Osteocyte (in vitro differentiated cells): ENCODE results near the gene MNX1. TPM values are rescaled to one million over a fixed set of nuclear protein-coding genes. Genes with fewer than 3 reads are reported as not detected.

Experiments used
- DNase-seq: peaks from one replicate; pipeline ENCODE4 v3.0.0; 2021; ENCODE audit warnings: mixed read lengths; ENCODE audit not compliant: unreplicated experiment; ENCODE audit errors: extremely low spot score
- H3K27ac Mint-ChIP-seq: one replicate; pipeline ENCODE4 v1.8.0; 2021; ENCODE audit warnings: mild to moderate bottlenecking, mixed read lengths; ENCODE audit not compliant: unreplicated experiment
- H3K27me3 Mint-ChIP-seq: one replicate; pipeline ENCODE4 v1.8.0; 2021; ENCODE audit warnings: mixed read lengths; ENCODE audit not compliant: unreplicated experiment
- H3K36me3 Mint-ChIP-seq: one replicate; pipeline ENCODE4 v1.8.0; 2021; ENCODE audit warnings: mixed read lengths; ENCODE audit not compliant: unreplicated experiment
- H3K4me1 Mint-ChIP-seq: one replicate; pipeline ENCODE4 v1.8.0; 2021; ENCODE audit warnings: mixed read lengths; ENCODE audit not compliant: unreplicated experiment
- H3K4me3 Mint-ChIP-seq: one replicate; pipeline ENCODE4 v1.8.0; 2021; ENCODE audit warnings: mild to moderate bottlenecking, moderate library complexity, mixed read lengths; ENCODE audit not compliant: unreplicated experiment
- H3K9me3 Mint-ChIP-seq: one replicate; pipeline ENCODE4 v1.8.0; 2021; ENCODE audit warnings: mixed read lengths; ENCODE audit not compliant: unreplicated experiment
- total RNA-seq: library from RNA; stranded (reverse); gene quantifications from 2 replicates; pipeline ENCODE4 v1.2.1, GENCODE V29; 2021
- TF ChIP-seq, protein P1 (sequence below): fragments of 200-600 bp; sonication (generic); IDR thresholded peaks from 2 replicates; pipeline ENCODE4 v1.5.0; 2021; ENCODE audit warnings: antibody characterized with exemption, mild to moderate bottlenecking, moderate library complexity

Gene MNX1
- total RNA-seq, 1 donor from 2014 or later, result not detected

DNA sequence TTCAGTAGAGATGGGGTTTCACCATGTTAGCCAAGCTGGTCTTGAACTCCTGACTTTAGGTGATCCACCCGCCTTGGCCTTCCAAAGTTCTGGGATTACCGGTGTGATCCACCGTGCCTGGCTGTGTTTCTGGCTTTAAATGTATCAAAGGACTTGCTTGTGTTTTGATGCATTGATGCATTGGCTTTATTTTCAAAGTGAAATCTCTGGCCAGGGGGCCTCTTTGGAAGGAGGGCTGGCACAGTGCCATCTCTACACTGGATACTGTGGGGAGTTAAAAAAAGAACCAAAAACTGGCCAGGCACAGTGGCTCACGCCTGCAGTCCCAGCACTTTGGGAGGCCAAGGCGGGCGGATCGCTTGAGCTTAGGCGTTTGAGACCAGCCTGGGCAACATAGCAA, 16.0 kb downstream of the MNX1 start:
- Mint-ChIP-seq H3K4me1 (no peaks in the 10 kb centered on the region), H3K36me3 (no peaks in the 10 kb centered on the region), H3K27ac (no peak overlapping the region), H3K27me3 (peaks cover 63% of the 10 kb centered on the region), H3K4me3 (no peak overlapping the region), H3K9me3 (no peaks in the 10 kb centered on the region)
- DNase-seq, result no peak
- TF ChIP-seq, protein P1, sequence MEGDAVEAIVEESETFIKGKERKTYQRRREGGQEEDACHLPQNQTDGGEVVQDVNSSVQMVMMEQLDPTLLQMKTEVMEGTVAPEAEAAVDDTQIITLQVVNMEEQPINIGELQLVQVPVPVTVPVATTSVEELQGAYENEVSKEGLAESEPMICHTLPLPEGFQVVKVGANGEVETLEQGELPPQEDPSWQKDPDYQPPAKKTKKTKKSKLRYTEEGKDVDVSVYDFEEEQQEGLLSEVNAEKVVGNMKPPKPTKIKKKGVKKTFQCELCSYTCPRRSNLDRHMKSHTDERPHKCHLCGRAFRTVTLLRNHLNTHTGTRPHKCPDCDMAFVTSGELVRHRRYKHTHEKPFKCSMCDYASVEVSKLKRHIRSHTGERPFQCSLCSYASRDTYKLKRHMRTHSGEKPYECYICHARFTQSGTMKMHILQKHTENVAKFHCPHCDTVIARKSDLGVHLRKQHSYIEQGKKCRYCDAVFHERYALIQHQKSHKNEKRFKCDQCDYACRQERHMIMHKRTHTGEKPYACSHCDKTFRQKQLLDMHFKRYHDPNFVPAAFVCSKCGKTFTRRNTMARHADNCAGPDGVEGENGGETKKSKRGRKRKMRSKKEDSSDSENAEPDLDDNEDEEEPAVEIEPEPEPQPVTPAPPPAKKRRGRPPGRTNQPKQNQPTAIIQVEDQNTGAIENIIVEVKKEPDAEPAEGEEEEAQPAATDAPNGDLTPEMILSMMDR, result no peak

DNA sequence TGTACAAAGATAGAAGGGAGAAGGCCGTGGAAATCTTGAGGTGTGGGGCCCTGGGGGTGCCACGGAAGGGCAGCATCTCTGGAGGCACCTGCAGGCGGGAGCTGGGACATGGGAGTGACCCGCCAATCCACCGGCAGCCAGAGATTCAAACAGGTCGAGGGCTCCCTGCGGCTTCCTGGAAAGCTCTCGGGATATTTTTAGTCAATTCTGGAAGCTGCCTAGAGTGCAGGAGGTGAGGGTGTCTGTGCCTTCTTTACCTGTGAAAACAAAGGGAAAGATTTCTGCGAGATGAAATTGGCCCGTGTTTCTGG, 16.6 kb downstream of the MNX1 start:
- H3K4me3 Mint-ChIP-seq, result no peak overlapping the region

DNA sequence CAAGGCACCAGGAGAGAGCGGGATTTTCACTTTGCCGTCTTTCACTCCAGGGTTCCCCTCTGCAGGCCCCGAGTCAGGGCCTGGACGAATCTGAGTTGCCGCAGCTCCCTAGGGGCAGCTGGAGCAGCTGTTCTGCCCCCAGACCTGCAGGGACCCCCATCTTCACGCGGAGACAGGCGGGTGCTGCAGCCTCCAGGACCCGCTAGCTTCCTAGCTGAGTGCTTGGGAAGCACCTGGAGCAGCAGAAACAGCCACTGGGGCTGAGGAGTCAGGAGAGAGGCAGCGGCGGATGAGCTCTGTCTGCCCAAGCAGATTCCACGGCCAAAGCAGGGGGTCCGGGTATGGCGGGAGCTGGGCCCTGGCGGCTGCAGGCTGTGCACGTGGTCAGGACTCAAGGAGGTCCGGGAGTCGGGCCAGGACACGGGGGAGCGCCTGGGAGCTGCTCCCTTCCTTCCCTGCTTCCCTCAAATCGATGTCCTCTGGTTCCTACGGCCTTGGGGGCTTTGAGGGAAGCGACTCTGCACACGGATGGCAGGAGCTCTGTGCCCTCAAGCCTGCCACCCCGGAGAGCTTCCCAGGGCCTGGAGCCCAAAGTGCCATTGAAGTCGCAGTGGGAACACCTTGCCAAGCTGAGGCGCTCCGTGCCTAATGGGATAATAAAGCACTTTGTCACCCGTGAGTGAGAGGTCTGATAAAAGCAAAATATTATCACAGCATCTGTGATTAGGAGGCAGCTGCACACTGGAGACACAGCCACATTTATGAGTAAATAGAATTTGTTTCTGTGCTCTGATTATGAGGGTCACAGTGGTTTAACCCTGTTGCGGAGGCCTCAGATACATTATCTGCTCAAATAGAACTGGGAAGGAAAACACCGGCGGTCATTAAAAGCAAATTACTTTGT, 17.2 kb downstream of the MNX1 start:
- Mint-ChIP-seq H3K36me3 (no peaks in the 10 kb centered on the region), H3K4me1 (no peaks in the 10 kb centered on the region), H3K9me3 (no peaks in the 10 kb centered on the region), H3K27me3 (peaks cover 52% of the 10 kb centered on the region), H3K27ac (no peak overlapping the region), H3K4me3 (no peak overlapping the region)
- DNase-seq, result no peak
- TF ChIP-seq, protein P1, result no peak

More for the DNA sequence above, 16.6 kb downstream of the MNX1 start:
- H3K9me3 Mint-ChIP-seq, result no peaks in the 10 kb centered on the region
- TF ChIP-seq, protein P1, result no peak
- no peak for DNase-seq
- H3K4me1 Mint-ChIP-seq, result no peaks in the 10 kb centered on the region
- H3K27ac Mint-ChIP-seq, result no peak overlapping the region
- peaks cover 58% of the 10 kb centered on the region for H3K27me3 Mint-ChIP-seq
- H3K36me3 Mint-ChIP-seq, result no peaks in the 10 kb centered on the region

DNA sequence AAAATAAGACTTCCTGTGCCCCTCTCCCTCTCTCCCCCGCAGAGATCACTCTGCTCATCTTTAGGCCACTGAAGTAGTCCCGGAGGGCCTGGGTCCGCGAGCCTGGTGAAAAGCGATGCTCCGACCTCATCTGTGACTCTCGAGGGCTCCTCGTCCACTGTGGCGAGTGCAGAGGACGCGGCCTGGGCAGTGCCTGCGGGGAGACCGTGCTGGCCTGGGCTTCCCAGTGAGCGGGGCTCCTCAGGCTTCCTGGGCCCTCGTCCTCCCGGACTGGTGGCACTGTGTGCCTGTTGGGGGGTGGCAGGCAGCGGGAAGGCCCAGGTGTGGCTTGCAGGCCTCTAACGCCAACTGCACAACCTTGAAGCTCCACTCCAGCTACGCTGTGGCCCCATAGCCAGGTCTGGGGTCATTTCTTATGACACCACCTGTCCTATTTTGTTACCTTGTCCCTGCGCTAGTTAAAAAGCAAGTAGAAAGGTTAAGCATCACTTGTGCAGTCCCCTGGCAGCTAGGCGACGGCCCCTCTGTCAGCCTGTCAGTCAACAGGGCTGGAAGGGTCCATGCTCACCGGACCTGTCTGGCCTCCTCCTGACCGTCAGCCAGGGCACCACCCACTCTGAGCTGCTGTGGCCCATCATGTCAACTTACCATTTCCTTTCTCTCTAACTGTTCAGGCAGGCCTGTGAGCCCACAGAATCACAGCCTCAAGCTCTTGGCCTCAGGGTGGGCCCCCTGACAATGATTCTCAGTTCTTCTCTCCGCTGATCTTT, 20.5 kb downstream of the MNX1 start:
- no peak for DNase-seq
- no peak overlapping the region for H3K4me3 Mint-ChIP-seq
- H3K36me3 Mint-ChIP-seq, result no peaks in the 10 kb centered on the region
- H3K27ac Mint-ChIP-seq, result no peak overlapping the region
- H3K27me3 Mint-ChIP-seq, result peaks cover 22% of the 10 kb centered on the region
- H3K4me1 Mint-ChIP-seq, result no peaks in the 10 kb centered on the region
- H3K9me3 Mint-ChIP-seq, result no peaks in the 10 kb centered on the region
- TF ChIP-seq, protein P1, result no peak
